Left hindlimb (tissue), 1 donor: Measurements from ENCODE around the gene SCAMP3.
"Not testable (repeated sequence)": the region's sequence is repeated elsewhere in the genome, so short reads cannot be mapped to it uniquely, and the experiment has no call there.

Experiments used
- DNase-seq: peaks from one replicate; pipeline ENCODE4 v3.0.0-alpha.2; 2018

The SCAMP3 gene

GRCh38 chr1:155226910-155227260 is 35.3 kb downstream of the SCAMP3 start:
- peak; percentile 72 for DNase-seq

- DNase-seq, result peak; percentile 85
Observed at GRCh38 chr1:155226188-155226909, 35.8 kb downstream of the SCAMP3 start.

GRCh38 chr1:155225404-155225759 is 36.8 kb downstream of the SCAMP3 start:
- DNase-seq, result not testable (repeated sequence)

GRCh38 chr1:155223047-155223446 is 39.1 kb downstream of the SCAMP3 start:
- DNase-seq, result no peak

- not testable (repeated sequence) for DNase-seq
Observed at GRCh38 chr1:155220211-155220965, 41.8 kb downstream of the SCAMP3 start.

GRCh38 chr1:155219592-155220031 is 42.5 kb downstream of the SCAMP3 start:
- DNase-seq, result no peak

- DNase-seq, result no peak
Observed at GRCh38 chr1:155218854-155219591, 43.1 kb downstream of the SCAMP3 start.

- DNase-seq, result not testable (repeated sequence)
Observed at GRCh38 chr1:155214702-155215101, 47.5 kb downstream of the SCAMP3 start.

- not testable (repeated sequence) for DNase-seq
Observed at GRCh38 chr1:155212051-155212440, 50.1 kb downstream of the SCAMP3 start.

- DNase-seq, result peak; percentile 93
Observed at GRCh38 chr1:155211381-155212050, 50.6 kb downstream of the SCAMP3 start.

GRCh38 chr1:155210314-155211104 is 51.7 kb downstream of the SCAMP3 start:
- peak; percentile 15 for DNase-seq

GRCh38 chr1:155209312-155209721 is 52.8 kb downstream of the SCAMP3 start:
- DNase-seq, result no peak

GRCh38 chr1:155208541-155209311 is 53.4 kb downstream of the SCAMP3 start, which contains the start of gene MTX1:
MTX1 (plus strand) TSS chr1:155208695; CDS start chr1:155208805, 110 bp downstream.
- DNase-seq, result peak; percentile 96

- peak; percentile 89 for DNase-seq
Observed at GRCh38 chr1:155207806-155208540, 54.2 kb downstream of the SCAMP3 start, which contains the start of gene THBS3. THBS3 (minus strand) TSS chr1:155207897; CDS start chr1:155207876, 21 bp downstream.

- peak; percentile 86 for DNase-seq
Observed at GRCh38 chr1:155206891-155207805, 55.0 kb downstream of the SCAMP3 start.
